Mesothelial cell of epicardium (in vitro differentiated cells): ENCODE results near the gene TDRD12. TPM values are rescaled to one million over a fixed set of nuclear protein-coding genes. Genes with fewer than 3 reads are reported as not detected.

Experiments used
- DNase-seq, 2 experiments: peaks; one replicate each; pipeline ENCODE4 v3.0.0; 2021; ENCODE audit warnings: low spot score in 2 of 2; ENCODE audit not compliant: unreplicated experiment in 2 of 2
- H3K27ac Mint-ChIP-seq: 2 replicates; pipeline ENCODE4 v1.8.0; 2021; ENCODE audit warnings: mixed read lengths
- H3K27me3 Mint-ChIP-seq: 2 replicates; pipeline ENCODE4 v1.8.0; 2021; ENCODE audit warnings: low read depth, mixed read lengths
- H3K36me3 Mint-ChIP-seq: 2 replicates; pipeline ENCODE4 v1.8.0; 2021; ENCODE audit warnings: mixed read lengths
- H3K4me1 Mint-ChIP-seq: 2 replicates; pipeline ENCODE4 v1.8.0; 2021; ENCODE audit warnings: mixed read lengths
- H3K4me3 Mint-ChIP-seq: 2 replicates; pipeline ENCODE4 v1.8.0; 2021; ENCODE audit warnings: mild to moderate bottlenecking, moderate library complexity, mixed read lengths
- H3K9me3 Mint-ChIP-seq: 2 replicates; pipeline ENCODE4 v1.8.0; 2021; ENCODE audit warnings: mixed read lengths
- total RNA-seq: library from RNA; stranded (reverse); gene quantifications from 3 replicates; pipeline ENCODE4 v1.2.1, GENCODE V29; 2021
- TF ChIP-seq, protein P1 (sequence below): fragments of 200-600 bp; sonication (generic); IDR thresholded peaks from one replicate; pipeline ENCODE4 v1.5.0; 2021; ENCODE audit warnings: antibody characterized with exemption; ENCODE audit not compliant: unreplicated experiment

Gene TDRD12
- total RNA-seq, 1 donor from 2014 or later: 0.63 TPM

DNA sequence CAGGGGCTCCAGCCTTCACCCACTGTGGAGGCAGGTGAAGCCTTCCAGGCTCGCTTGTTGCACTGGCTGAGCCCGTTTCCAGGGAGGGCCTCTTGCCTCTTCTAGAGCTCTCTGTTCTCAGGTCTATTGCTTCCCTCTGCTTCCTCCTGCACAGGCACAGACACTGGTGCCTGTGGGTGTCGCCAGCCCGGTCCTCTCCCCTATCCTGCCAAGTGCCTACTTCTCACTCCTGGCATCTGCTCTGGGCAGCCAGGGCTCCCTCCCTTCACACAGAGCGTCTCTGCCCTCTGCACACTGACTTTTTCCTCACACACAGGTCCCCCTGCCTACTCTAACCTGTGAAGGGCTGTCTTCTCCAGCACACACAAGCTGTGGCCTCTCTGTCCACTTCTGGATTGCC is 89.7 kb downstream of the TDRD12 start:
- TF ChIP-seq, protein P1, sequence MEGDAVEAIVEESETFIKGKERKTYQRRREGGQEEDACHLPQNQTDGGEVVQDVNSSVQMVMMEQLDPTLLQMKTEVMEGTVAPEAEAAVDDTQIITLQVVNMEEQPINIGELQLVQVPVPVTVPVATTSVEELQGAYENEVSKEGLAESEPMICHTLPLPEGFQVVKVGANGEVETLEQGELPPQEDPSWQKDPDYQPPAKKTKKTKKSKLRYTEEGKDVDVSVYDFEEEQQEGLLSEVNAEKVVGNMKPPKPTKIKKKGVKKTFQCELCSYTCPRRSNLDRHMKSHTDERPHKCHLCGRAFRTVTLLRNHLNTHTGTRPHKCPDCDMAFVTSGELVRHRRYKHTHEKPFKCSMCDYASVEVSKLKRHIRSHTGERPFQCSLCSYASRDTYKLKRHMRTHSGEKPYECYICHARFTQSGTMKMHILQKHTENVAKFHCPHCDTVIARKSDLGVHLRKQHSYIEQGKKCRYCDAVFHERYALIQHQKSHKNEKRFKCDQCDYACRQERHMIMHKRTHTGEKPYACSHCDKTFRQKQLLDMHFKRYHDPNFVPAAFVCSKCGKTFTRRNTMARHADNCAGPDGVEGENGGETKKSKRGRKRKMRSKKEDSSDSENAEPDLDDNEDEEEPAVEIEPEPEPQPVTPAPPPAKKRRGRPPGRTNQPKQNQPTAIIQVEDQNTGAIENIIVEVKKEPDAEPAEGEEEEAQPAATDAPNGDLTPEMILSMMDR: no peak
- H3K36me3 Mint-ChIP-seq: no peaks in the 10 kb centered on the region
- H3K4me3 Mint-ChIP-seq: no peak overlapping the region
- H3K27ac Mint-ChIP-seq: no peak overlapping the region
- H3K9me3 Mint-ChIP-seq: no peaks in the 10 kb centered on the region
- DNase-seq: no peak
- peaks cover under 1% of the 10 kb centered on the region for H3K4me1 Mint-ChIP-seq
- no peaks in the 10 kb centered on the region for H3K27me3 Mint-ChIP-seq

DNA sequence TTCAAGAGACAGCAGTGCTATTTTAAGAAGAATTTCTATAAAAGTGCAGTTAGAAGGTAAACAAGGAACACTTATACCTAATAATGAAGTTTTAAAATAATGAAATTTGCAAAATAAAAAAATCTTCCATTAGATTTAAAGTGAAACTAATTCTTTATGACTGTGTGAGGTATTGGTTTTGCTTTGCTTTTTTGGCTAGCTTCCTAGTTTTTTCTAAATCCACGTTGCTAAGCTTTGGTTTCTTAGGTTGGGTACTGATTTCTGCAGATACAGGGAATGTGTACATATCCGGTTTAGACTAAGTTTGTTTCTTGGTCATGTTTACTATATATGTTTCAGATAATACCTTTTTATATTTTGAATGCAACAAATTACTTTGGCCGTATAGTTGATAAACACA is 90.2 kb downstream of the TDRD12 start:
- Mint-ChIP-seq H3K4me3 (no peak overlapping the region), H3K27ac (no peak overlapping the region), H3K36me3 (no peaks in the 10 kb centered on the region), H3K27me3 (no peaks in the 10 kb centered on the region), H3K4me1 (peaks cover 3% of the 10 kb centered on the region), H3K9me3 (no peaks in the 10 kb centered on the region)
- TF ChIP-seq, protein P1: no peak
- no peak for DNase-seq

DNA sequence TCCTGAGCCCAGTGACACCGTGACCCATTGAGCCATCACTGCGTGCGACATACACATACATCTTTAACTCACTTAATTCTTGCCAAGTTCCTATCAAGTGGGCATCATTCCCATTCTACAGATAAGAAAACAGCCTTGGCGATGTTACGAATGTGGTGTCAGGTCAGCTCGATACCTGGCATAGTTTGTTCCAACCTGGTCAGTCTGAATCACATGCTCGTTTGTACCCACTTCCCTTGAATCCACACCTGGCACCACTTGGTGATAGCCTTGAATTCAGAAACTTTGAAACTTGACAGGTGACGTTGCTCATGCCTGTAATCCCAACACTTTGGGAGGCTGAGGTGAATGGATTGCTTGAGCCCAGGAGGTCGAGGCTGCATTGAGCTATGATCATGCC is 90.9 kb downstream of the TDRD12 start:
- no peaks in the 10 kb centered on the region for H3K36me3 Mint-ChIP-seq
- H3K4me3 Mint-ChIP-seq: no peak overlapping the region
- H3K4me1 Mint-ChIP-seq: peaks cover 3% of the 10 kb centered on the region

DNA sequence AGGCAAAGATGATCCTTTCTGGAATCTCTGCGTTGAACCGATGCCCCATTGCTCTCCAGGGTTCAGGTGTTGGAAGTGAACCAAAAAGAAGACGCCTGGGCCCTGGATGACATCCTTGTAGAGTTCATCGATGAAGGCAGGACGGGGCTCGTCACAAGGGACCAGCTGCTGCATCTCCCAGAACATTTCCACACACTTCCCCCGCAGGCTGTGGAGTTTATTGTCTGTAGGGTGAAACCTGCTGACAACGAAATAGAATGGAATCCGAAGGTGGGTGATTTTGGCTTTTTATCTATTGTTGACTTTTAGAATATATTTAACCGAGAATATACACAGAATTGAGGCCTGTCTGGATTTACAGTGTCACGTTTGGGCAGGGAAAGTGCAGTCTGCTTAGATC is 91.6 kb downstream of the TDRD12 start:
- no peak for DNase-seq
- H3K4me1 Mint-ChIP-seq: peaks cover 3% of the 10 kb centered on the region
- H3K9me3 Mint-ChIP-seq: no peaks in the 10 kb centered on the region
- H3K27ac Mint-ChIP-seq: no peak overlapping the region
- TF ChIP-seq, protein P1: no peak
- no peaks in the 10 kb centered on the region for H3K36me3 Mint-ChIP-seq
- peaks cover under 1% of the 10 kb centered on the region for H3K27me3 Mint-ChIP-seq
- H3K4me3 Mint-ChIP-seq: no peak overlapping the region

More for the DNA sequence above, 90.9 kb downstream of the TDRD12 start:
- no peaks in the 10 kb centered on the region for H3K9me3 Mint-ChIP-seq
- TF ChIP-seq, protein P1: no peak
- DNase-seq: no peak
- no peak overlapping the region for H3K27ac Mint-ChIP-seq
- no peaks in the 10 kb centered on the region for H3K27me3 Mint-ChIP-seq

DNA sequence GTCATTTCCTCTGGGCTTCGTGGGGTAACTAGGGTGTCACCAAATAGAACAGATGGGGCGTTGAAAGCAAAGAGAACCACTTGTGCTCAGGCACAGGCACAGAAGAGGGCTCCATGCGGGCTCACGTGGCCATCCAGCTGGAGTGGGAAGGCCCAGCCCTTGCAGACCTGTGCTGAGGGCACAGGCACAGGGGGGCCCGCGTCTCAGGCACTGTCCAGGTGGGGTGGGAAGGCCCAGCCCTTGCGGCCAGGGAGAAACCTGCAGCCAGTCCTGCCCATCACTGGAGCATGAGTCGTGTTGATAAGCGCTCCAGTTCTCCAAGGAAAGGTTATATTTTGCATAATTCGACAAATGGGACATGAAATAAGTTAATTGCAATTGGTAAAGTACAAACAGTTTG is 92.5 kb downstream of the TDRD12 start:
- Mint-ChIP-seq H3K27me3 (peaks cover 4% of the 10 kb centered on the region), H3K36me3 (no peaks in the 10 kb centered on the region), H3K4me3 (no peak overlapping the region), H3K4me1 (peaks cover 3% of the 10 kb centered on the region), H3K9me3 (no peaks in the 10 kb centered on the region), H3K27ac (no peak overlapping the region)
- DNase-seq: no peak
- TF ChIP-seq, protein P1: no peak

DNA sequence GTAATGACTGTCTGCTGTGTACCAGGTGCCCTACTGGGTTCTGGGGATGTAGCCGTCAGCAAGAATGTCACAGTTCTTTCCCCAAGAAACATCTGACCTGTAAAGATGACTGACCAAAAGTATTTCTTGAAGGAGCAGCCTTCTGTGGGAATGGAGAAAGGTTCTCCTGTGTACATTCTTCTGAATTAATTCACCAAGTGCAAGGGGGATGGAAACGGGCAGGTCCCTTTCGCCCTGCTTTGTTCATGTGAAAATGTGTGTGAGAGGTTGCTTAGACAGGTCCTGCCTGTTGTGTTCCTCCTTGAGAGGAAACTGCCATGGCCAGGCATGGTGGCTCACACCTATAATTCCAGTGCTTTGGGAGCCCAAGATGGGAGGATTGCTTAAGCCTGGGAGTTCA is 93.0 kb downstream of the TDRD12 start:
- H3K27me3 Mint-ChIP-seq: peaks cover 4% of the 10 kb centered on the region
- TF ChIP-seq, protein P1: no peak
- H3K9me3 Mint-ChIP-seq: no peaks in the 10 kb centered on the region
- H3K36me3 Mint-ChIP-seq: no peaks in the 10 kb centered on the region
- H3K4me3 Mint-ChIP-seq: no peak overlapping the region
- no peak overlapping the region for H3K27ac Mint-ChIP-seq
- no peak for DNase-seq
- peaks cover 3% of the 10 kb centered on the region for H3K4me1 Mint-ChIP-seq
